Epithelial cell of proximal tubule (primary cell): Measurements from ENCODE around the gene USP20. TPM values are rescaled to one million over a fixed set of nuclear protein-coding genes. Genes with fewer than 3 reads are reported as not detected.

Experiments
- DNase-seq: peaks from one replicate; pipeline ENCODE4 v3.0.0-alpha.2; 2011; ENCODE audit warnings: low read depth
- H3K4me3 ChIP-seq: 2 replicates; pipeline ENCODE4 v1.5.1; 2011; ENCODE audit warnings: low read depth, mild to moderate bottlenecking, low read length
- CTCF ChIP-seq: conservative IDR thresholded peaks from 2 replicates; pipeline ENCODE4 v1.5.1; 2012; ENCODE audit warnings: low read depth, mild to moderate bottlenecking, low read length
- total RNA-seq: library from RNA; depleted of rRNA; stranded (reverse); fragments of >200 nt; gene quantifications from 2 replicates; pipeline ENCODE4 v1.2.3, GENCODE V29; 2015

USP20 gene
- total RNA-seq, 1 donor from 2014 or later, result 17.5 TPM

- no peak for DNase-seq
- H3K4me3 ChIP-seq, result no peak overlapping the region
- no peak for TF ChIP-seq CTCF
Measured at GRCh38 chr9:129868023-129868871, 33.0 kb downstream of the USP20 start.

GRCh38 chr9:129868872-129869486 is 33.7 kb downstream of the USP20 start:
- no peak for DNase-seq
- no peak for TF ChIP-seq CTCF
- no peak overlapping the region for H3K4me3 ChIP-seq

- TF ChIP-seq CTCF, result no peak
- H3K4me3 ChIP-seq, result no peak overlapping the region
- no peak for DNase-seq
Measured at GRCh38 chr9:129869585-129870501, 34.6 kb downstream of the USP20 start.

GRCh38 chr9:129871046-129871445 is 35.8 kb downstream of the USP20 start:
- H3K4me3 ChIP-seq, result no peak overlapping the region
- no peak for DNase-seq
- no peak for TF ChIP-seq CTCF

GRCh38 chr9:129873563-129874190 is 38.4 kb downstream of the USP20 start:
- TF ChIP-seq CTCF, result no peak
- no peak overlapping the region for H3K4me3 ChIP-seq
- DNase-seq, result no peak

- H3K4me3 ChIP-seq, result no peak overlapping the region
- DNase-seq, result no peak
- no peak for TF ChIP-seq CTCF
Measured at GRCh38 chr9:129874261-129875101, 39.2 kb downstream of the USP20 start.
